Measurements from ENCODE around the gene CDRT4. TPM values are rescaled to one million over a fixed set of nuclear protein-coding genes. Genes with fewer than 3 reads are reported as not detected.

Gene CDRT4
- total RNA-seq, 2 experiments from 2014 or later = 3.6 to 3.7 TPM

GRCh38 chr17:15512071-15512709 is 44.8 kb upstream of the CDRT4 start:
- POLR2A ChIA-PET = no interaction called here
- intact Hi-C loops (cut with micrococcal nuclease) = no loop called here
- DNase-seq = no peak
- Mint-ChIP-seq H3K4me3 (no peak overlapping the region), H3K9me3 (no peaks in the 10 kb centered on the region), H3K4me1 (ENCODE audit: low read depth) (peaks cover 3% of the 10 kb centered on the region), H3K27ac (no peak overlapping the region), H3K36me3 (ENCODE audit: low read depth) (peaks cover 17% of the 10 kb centered on the region), H3K27me3 (no peaks in the 10 kb centered on the region)
- CTCF ChIA-PET = no interaction called here
- no peak for ATAC-seq
- TF ChIP-seq CTCF (IDR thresholded peaks at IDR 0.05) = no peak

- no peak overlapping the region for H3K27ac Mint-ChIP-seq
- ATAC-seq = peak; percentile 27
- no peaks in the 10 kb centered on the region for H3K27me3 Mint-ChIP-seq
These were observed 43.7 kb upstream of the CDRT4 start for GRCh38 chr17:15511142-15511541.

DNA sequence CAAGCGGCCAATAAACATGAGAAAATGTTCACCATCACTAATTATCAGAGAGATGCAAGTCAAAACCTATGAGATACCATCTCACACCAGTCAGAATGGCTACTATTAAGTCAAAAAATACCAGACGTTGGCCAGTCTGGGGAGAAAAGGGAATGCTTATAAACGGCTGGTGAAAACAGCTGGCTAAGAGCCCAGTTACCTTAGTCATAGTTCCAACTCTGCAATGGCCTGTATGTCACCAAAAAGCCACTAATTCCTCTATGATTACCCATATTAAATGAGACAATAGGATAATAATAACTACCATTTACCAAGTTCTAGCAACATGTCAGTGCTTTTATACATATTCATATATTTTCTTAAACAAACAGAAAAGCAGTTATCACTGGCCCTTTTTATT is 42.9 kb upstream of the CDRT4 start:
- H3K4me3 Mint-ChIP-seq = no peak overlapping the region
- no peaks in the 10 kb centered on the region for H3K9me3 Mint-ChIP-seq
- intact Hi-C loops (cut with micrococcal nuclease) = no loop called here
- no peak for DNase-seq
- H3K36me3 Mint-ChIP-seq (ENCODE audit: low read depth) = peaks cover 7% of the 10 kb centered on the region
- ChIA-PET CTCF (interaction anchor here (1.3 kb wide), 1 partner anchor 8 kb away, joined by 8 read pairs; no protein-coding TSS in a partner anchor), POLR2A (no interaction called here)
- H3K4me1 Mint-ChIP-seq (ENCODE audit: low read depth) = peaks cover 3% of the 10 kb centered on the region
- TF ChIP-seq CTCF (IDR thresholded peaks at IDR 0.05) = no peak
- no peaks in the 10 kb centered on the region for H3K27me3 Mint-ChIP-seq
- H3K27ac Mint-ChIP-seq = no peak overlapping the region
- no peak for ATAC-seq

More at GRCh38 chr17:15511142-15511541, 43.7 kb upstream of the CDRT4 start:
- H3K4me3 Mint-ChIP-seq = no peak overlapping the region
- peaks cover 3% of the 10 kb centered on the region for H3K4me1 Mint-ChIP-seq (ENCODE audit: low read depth)
- no peak for TF ChIP-seq CTCF (IDR thresholded peaks at IDR 0.05)
- ChIA-PET POLR2A (no interaction called here), CTCF (interaction anchor here (0.6 to 1.3 kb wide), 2 partner anchors 8 to 253 kb away, joined by 3 to 8 read pairs; no protein-coding TSS in a partner anchor)
- intact Hi-C loops (cut with micrococcal nuclease) = no loop called here
- DNase-seq = no peak
- H3K36me3 Mint-ChIP-seq (ENCODE audit: low read depth) = peaks cover 13% of the 10 kb centered on the region
- H3K9me3 Mint-ChIP-seq = no peaks in the 10 kb centered on the region

DNA sequence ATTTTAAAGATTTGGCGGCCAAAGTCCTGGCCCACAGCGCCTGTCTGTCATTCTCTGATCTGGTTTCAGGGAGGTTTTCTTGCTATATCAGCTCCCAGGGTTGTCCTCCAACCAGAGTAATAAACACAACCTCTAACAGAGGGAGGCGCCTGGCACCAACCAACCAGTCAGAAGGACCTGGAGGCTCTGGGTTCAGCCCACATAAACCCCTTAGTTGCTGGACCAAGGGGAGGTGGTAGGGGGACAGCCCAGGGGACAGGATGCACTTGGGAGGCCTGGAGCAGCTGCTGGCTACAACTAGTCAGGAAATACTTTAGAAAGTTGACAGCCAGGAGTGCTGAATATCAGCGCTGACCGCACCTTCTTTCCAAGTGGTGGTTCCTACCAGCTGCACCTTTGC is 41.7 kb upstream of the CDRT4 start:
- CTCF ChIA-PET = interaction anchor here (1.0 kb wide), 1 partner anchor 251 kb away, joined by 3 read pairs; no protein-coding TSS in a partner anchor
- no peak for DNase-seq

More for the DNA sequence above, 41.7 kb upstream of the CDRT4 start:
- no peak for ATAC-seq
- intact Hi-C loops (cut with micrococcal nuclease) = no loop called here
- H3K4me1 Mint-ChIP-seq (ENCODE audit: low read depth) = peaks cover 3% of the 10 kb centered on the region
- H3K27me3 Mint-ChIP-seq = no peaks in the 10 kb centered on the region
- H3K9me3 Mint-ChIP-seq = no peaks in the 10 kb centered on the region
- H3K27ac Mint-ChIP-seq = no peak overlapping the region
- no peak for TF ChIP-seq CTCF (IDR thresholded peaks at IDR 0.05)
- H3K4me3 Mint-ChIP-seq = no peak overlapping the region
- peaks cover 5% of the 10 kb centered on the region for H3K36me3 Mint-ChIP-seq (ENCODE audit: low read depth)
- POLR2A ChIA-PET = no interaction called here
